Measurements from ENCODE around the gene SPOCK2. TPM values are rescaled to one million over a fixed set of nuclear protein-coding genes. Genes with fewer than 3 reads are reported as not detected.
"Not testable (repeated sequence)": the region's sequence is repeated elsewhere in the genome, so short reads cannot be mapped to it uniquely, and the experiment has no call there.

SPOCK2 gene, protein sequence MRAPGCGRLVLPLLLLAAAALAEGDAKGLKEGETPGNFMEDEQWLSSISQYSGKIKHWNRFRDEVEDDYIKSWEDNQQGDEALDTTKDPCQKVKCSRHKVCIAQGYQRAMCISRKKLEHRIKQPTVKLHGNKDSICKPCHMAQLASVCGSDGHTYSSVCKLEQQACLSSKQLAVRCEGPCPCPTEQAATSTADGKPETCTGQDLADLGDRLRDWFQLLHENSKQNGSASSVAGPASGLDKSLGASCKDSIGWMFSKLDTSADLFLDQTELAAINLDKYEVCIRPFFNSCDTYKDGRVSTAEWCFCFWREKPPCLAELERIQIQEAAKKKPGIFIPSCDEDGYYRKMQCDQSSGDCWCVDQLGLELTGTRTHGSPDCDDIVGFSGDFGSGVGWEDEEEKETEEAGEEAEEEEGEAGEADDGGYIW
- total RNA-seq (2013), result 0.65 TPM
- polyA plus RNA-seq (1 to 10 TPM in 1 of 3 donors, under 1 TPM in 2; 0.20 to 1.6 (median 0.45) TPM), polyA minus RNA-seq (0.55 and 1.4 TPM in 2 replicates), total RNA-seq (0.46 to 6.6 (median 1.2) reads per million in 11 experiments)

DNA sequence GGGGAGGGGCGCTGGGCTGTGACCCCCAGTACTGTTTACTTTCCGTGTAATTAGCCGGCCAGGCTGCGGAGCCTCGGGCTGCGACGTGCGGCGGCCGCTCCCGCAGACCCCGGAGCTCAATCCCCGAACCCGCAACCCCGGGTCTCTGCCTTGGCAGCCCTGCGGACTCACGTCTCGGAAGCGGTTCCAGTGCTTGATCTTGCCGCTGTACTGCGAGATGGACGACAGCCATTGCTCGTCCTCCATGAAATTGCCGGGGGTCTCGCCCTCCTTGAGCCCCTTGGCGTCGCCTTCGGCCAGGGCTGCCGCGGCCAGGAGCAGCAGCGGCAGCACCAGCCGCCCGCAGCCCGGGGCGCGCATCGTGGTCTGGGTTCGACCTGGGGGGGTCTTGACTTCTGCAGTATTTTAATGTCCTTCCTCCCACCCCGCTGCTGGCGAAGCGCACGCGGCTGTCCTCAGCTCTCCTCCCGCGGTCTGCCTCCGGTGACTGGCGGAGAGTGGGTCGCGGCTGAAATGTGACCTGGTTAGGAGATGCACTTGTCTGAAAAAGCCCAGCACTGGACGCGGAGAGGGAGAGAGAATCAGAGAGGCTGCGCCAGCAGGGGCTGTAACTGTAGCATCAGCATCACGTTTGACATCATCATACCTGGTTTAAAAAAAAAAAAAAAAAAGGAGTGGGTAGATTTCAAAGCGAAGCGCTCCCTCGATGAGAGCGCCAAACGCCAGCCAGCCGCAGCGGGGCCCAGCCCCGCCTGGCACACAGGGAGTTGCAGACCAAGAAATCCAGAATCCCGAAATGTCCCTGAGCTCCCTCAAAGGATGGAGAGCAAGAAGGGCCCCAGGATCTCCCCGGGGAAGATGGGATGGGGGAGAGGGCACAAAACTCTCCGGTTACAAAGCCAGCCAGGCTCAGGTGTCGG, at the start of gene SPOCK2:
TSS of gene SPOCK2 (minus strand) at position 583 of the 920 bp plus-strand sequence. CDS start at position 360, 223 bp downstream.
- WGBS (ENCODE audit: insufficient coverage), result 0% methylated on average over 47 of the region's 65 CpGs
- no peaks in the 10 kb centered on the region for H3K79me2 ChIP-seq (ENCODE audit: insufficient read depth, low read length)
- Mint-ChIP-seq H3K27me3 (ENCODE audit: low read depth in 3 of 3) (peaks cover 34 to 43% (median 34%) of the 10 kb centered on the region in 3 donors), H3K4me3 (peak within 1 kb of the TSS; percentile 86 to 96), H3K4me1 (peaks cover 48% of the 10 kb centered on the region), H3K9me3 (peaks cover 0 to 25% (median 6%) of the 10 kb centered on the region in 7 donors), H3K27ac (peak within 1 kb of the TSS in 2 of 7 donors; percentile 9 to 60), H3K36me3 (peaks cover 7 to 14% of the 10 kb centered on the region in 2 donors)
- no peaks in the 10 kb centered on the region for H4K20me1 ChIP-seq (ENCODE audit: insufficient read depth, low read length)
- peak in 1 of 3 donors; percentile 9 for DNase-seq
- intact Hi-C loops (cut with micrococcal nuclease), result no loop called here
- peak within 1 kb of the TSS; percentile 6 to 60 (median 30) for H3K4me3 ChIP-seq (replicated peaks in 1 of 3; ENCODE audit: low read depth in 2 of 3, low read length in 3 of 3)
- peak within 1 kb of the TSS; percentile 72 for H3K4me2 ChIP-seq (replicated peaks; ENCODE audit: extremely low read depth, low read length, poor library complexity, severe bottlenecking)
- peak within 1 kb of the TSS; percentile 36 for H3K9ac ChIP-seq (ENCODE audit: insufficient read depth, low read length, poor library complexity, severe bottlenecking)
- H3K27me3 ChIP-seq (ENCODE audit: control insufficient read depth in 2 of 2, insufficient read depth in 2 of 2, low read length in 2 of 2), result peaks cover 25 to 35% of the 10 kb centered on the region in 2 donors
- H3K9me3 ChIP-seq (replicated peaks in 1 of 2; ENCODE audit: control insufficient read depth in 1 of 2, insufficient read depth in 1 of 2, low read length in 2 of 2), result no peaks in the 10 kb centered on the region
- H2AFZ ChIP-seq (ENCODE audit: insufficient read depth, low read depth, low read length, poor library complexity, severe bottlenecking), result peak within 1 kb of the TSS; percentile 67
- H3K4me1 ChIP-seq (ENCODE audit: control insufficient read depth in 1 of 2, insufficient read depth in 2 of 2, low read length in 2 of 2), result peaks cover 33 to 34% of the 10 kb centered on the region in 2 donors
- no peak within 1 kb of the TSS for H3K27ac ChIP-seq (ENCODE audit: low read depth in 1 of 2, low read length in 2 of 2)
- no peak for TF ChIP-seq CTCF (IDR thresholded peaks at IDR 0.05)
- H3K36me3 ChIP-seq (replicated peaks in 1 of 2; ENCODE audit: control insufficient read depth in 1 of 2, insufficient read depth in 2 of 2, low read length in 2 of 2), result no peaks in the 10 kb centered on the region

DNA sequence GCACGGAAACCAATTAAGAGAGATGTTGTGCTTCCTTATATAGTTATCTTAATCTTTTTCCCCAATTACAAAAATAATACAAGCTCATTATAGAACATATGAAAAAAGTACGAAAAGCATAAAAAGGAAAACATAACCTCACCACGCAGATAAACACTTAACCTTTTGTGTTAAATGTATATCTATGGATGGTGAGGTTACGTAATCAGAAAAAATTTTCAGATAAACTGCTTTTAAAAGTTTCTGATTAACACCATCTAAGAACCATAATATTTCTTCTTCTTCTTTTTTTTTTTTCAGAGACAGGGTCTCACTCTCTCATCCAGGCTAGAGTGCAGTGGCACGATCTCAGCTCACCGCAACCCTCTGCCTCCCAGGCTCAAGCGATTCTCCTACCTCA, 49.2 kb upstream of the SPOCK2 start:
- no peaks in the 10 kb centered on the region for H3K79me2 ChIP-seq (ENCODE audit: insufficient read depth, low read length)
- no peaks in the 10 kb centered on the region for H3K27me3 ChIP-seq (ENCODE audit: control insufficient read depth in 2 of 2, insufficient read depth in 2 of 2, low read length in 2 of 2)
- no peak for DNase-seq
- H3K9ac ChIP-seq (ENCODE audit: insufficient read depth, low read length, poor library complexity, severe bottlenecking), result no peak overlapping the region
- peaks cover 4 to 6% of the 10 kb centered on the region in 2 donors for H3K9me3 ChIP-seq (replicated peaks in 1 of 2; ENCODE audit: control insufficient read depth in 1 of 2, insufficient read depth in 1 of 2, low read length in 2 of 2)
- peaks cover 0 to 11% of the 10 kb centered on the region in 2 donors for H3K36me3 ChIP-seq (replicated peaks in 1 of 2; ENCODE audit: control insufficient read depth in 1 of 2, insufficient read depth in 2 of 2, low read length in 2 of 2)
- Mint-ChIP-seq H3K27me3 (ENCODE audit: low read depth in 3 of 3) (peaks cover 0 to 8% (median 5%) of the 10 kb centered on the region in 3 donors), H3K4me3 (no peak overlapping the region), H3K27ac (peak overlapping the region in 1 of 7 donors; percentile 20), H3K9me3 (peaks cover 4 to 12% (median 6%) of the 10 kb centered on the region in 7 donors), H3K36me3 (peaks cover 24 to 29% of the 10 kb centered on the region in 2 donors), H3K4me1 (peaks cover 27% of the 10 kb centered on the region)
- H4K20me1 ChIP-seq (ENCODE audit: insufficient read depth, low read length), result no peaks in the 10 kb centered on the region
- H3K4me2 ChIP-seq (replicated peaks; ENCODE audit: extremely low read depth, low read length, poor library complexity, severe bottlenecking), result no peak overlapping the region
- no peak for TF ChIP-seq CTCF (IDR thresholded peaks at IDR 0.05)
- no peak overlapping the region for H3K4me3 ChIP-seq (replicated peaks in 1 of 3; ENCODE audit: low read depth in 2 of 3, low read length in 3 of 3)
- WGBS (ENCODE audit: insufficient coverage), result 100% methylated on average over 1 of the region's 7 CpGs
- intact Hi-C loops (cut with micrococcal nuclease), result loop anchor here in 1 of 2 donors (10.0 kb wide), 1 partner anchor 197 kb away; no protein-coding TSS in a partner anchor
- H3K4me1 ChIP-seq (ENCODE audit: control insufficient read depth in 1 of 2, insufficient read depth in 2 of 2, low read length in 2 of 2), result peaks cover 18 to 20% of the 10 kb centered on the region in 2 donors
- H3K27ac ChIP-seq (ENCODE audit: low read depth in 1 of 2, low read length in 2 of 2), result no peak overlapping the region
- H2AFZ ChIP-seq (ENCODE audit: insufficient read depth, low read depth, low read length, poor library complexity, severe bottlenecking), result no peak overlapping the region

- peaks cover 18 to 20% of the 10 kb centered on the region in 2 donors for H3K4me1 ChIP-seq (ENCODE audit: control insufficient read depth in 1 of 2, insufficient read depth in 2 of 2, low read length in 2 of 2)
- H3K9me3 ChIP-seq (replicated peaks in 1 of 2; ENCODE audit: control insufficient read depth in 1 of 2, insufficient read depth in 1 of 2, low read length in 2 of 2); H2AFZ ChIP-seq (ENCODE audit: insufficient read depth, low read depth, low read length, poor library complexity, severe bottlenecking); H3K79me2 ChIP-seq (ENCODE audit: insufficient read depth, low read length); H3K27me3 ChIP-seq (ENCODE audit: control insufficient read depth in 2 of 2, insufficient read depth in 2 of 2, low read length in 2 of 2); H3K4me3 Mint-ChIP-seq; DNase-seq; H3K27me3 Mint-ChIP-seq (ENCODE audit: low read depth in 3 of 3); H3K4me2 ChIP-seq (replicated peaks; ENCODE audit: extremely low read depth, low read length, poor library complexity, severe bottlenecking); H3K4me3 ChIP-seq (replicated peaks in 1 of 3; ENCODE audit: low read depth in 2 of 3, low read length in 3 of 3); H4K20me1 ChIP-seq (ENCODE audit: insufficient read depth, low read length); H3K27ac Mint-ChIP-seq; H3K9ac ChIP-seq (ENCODE audit: insufficient read depth, low read length, poor library complexity, severe bottlenecking); H3K27ac ChIP-seq (ENCODE audit: low read depth in 1 of 2, low read length in 2 of 2): not testable (repeated sequence)
- intact Hi-C loops (cut with micrococcal nuclease), result loop anchor here in 1 of 2 donors (10.0 kb wide), 1 partner anchor 199 kb away; no protein-coding TSS in a partner anchor
- Mint-ChIP-seq H3K9me3 (peaks cover 4 to 12% (median 7%) of the 10 kb centered on the region in 7 donors), H3K36me3 (peaks cover 29 to 32% of the 10 kb centered on the region in 2 donors), H3K4me1 (peaks cover 30% of the 10 kb centered on the region)
- 100% methylated on average over 4 of the region's 10 CpGs for WGBS (ENCODE audit: insufficient coverage)
- peaks cover 0 to 11% of the 10 kb centered on the region in 2 donors for H3K36me3 ChIP-seq (replicated peaks in 1 of 2; ENCODE audit: control insufficient read depth in 1 of 2, insufficient read depth in 2 of 2, low read length in 2 of 2)
Observed at GRCh38 chr10:72136225-72136624, 47.9 kb upstream of the SPOCK2 start.
